Measurements from ENCODE around the gene TEX264.

TEX264 gene

GRCh38 chr3:51676102-51676640 lies 5.1 kb downstream of the TEX264 start:
- DNase-seq, result no peak

- no peak for DNase-seq
Measured at GRCh38 chr3:51677358-51677757, 6.3 kb downstream of the TEX264 start.

GRCh38 chr3:51678186-51678585 lies 7.1 kb downstream of the TEX264 start:
- DNase-seq, result no peak

- DNase-seq, result no peak
Measured at GRCh38 chr3:51678641-51679040, 7.6 kb downstream of the TEX264 start.

- no peak for DNase-seq
Measured at GRCh38 chr3:51679318-51679717, 8.3 kb downstream of the TEX264 start.

- no peak for DNase-seq
Measured at GRCh38 chr3:51679777-51680176, 8.7 kb downstream of the TEX264 start.

GRCh38 chr3:51680196-51680595 lies 9.1 kb downstream of the TEX264 start:
- no peak for DNase-seq

GRCh38 chr3:51680663-51681230 lies 9.7 kb downstream of the TEX264 start:
- no peak for DNase-seq

GRCh38 chr3:51681453-51681852 lies 10.4 kb downstream of the TEX264 start:
- DNase-seq, result peak; percentile 58

- DNase-seq, result peak; percentile 97
Measured at GRCh38 chr3:51682079-51682478, 11.0 kb downstream of the TEX264 start.

GRCh38 chr3:51682526-51682925 lies 11.5 kb downstream of the TEX264 start:
- no peak for DNase-seq

- no peak for DNase-seq
Measured at GRCh38 chr3:51683566-51683965, 12.5 kb downstream of the TEX264 start.

GRCh38 chr3:51684971-51685751 lies 14.1 kb downstream of the TEX264 start:
- peak; percentile 71 for DNase-seq

- no peak for DNase-seq
Measured at GRCh38 chr3:51686056-51686455, 15.0 kb downstream of the TEX264 start.

- peak; percentile 93 for DNase-seq
Measured at GRCh38 chr3:51686512-51687215, 15.6 kb downstream of the TEX264 start.

- no peak for DNase-seq
Measured at GRCh38 chr3:51687431-51688205, 16.6 kb downstream of the TEX264 start.

GRCh38 chr3:51688206-51688600 lies 17.2 kb downstream of the TEX264 start:
- DNase-seq, result no peak

- DNase-seq, result peak; percentile 19
Measured at GRCh38 chr3:51691021-51691420, 20.0 kb downstream of the TEX264 start.

- DNase-seq, result no peak
Measured at GRCh38 chr3:51691949-51692348, 20.9 kb downstream of the TEX264 start.

GRCh38 chr3:51692980-51693395 lies 21.9 kb downstream of the TEX264 start:
- no peak for DNase-seq

GRCh38 chr3:51696954-51697353 lies 25.9 kb downstream of the TEX264 start:
- DNase-seq, result no peak

GRCh38 chr3:51698209-51698608 lies 27.2 kb downstream of the TEX264 start:
- no peak for DNase-seq

GRCh38 chr3:51700403-51700802 lies 29.4 kb downstream of the TEX264 start:
- no peak for DNase-seq

Data from hematopoietic multipotent progenitor cell treated with erythropoietin and hydrocortisone succinate and interleukin-3 and kit ligand, for 8 days (in vitro differentiated cells).